SU-DHL-6 (cell line): ENCODE data around the gene MARCHF6.

Experiments
- CTCF ChIP-seq: fragments of 200-600 bp; sonication (generic); IDR thresholded peaks from one replicate; pipeline ENCODE4 v1.5.1; 2017; ENCODE audit warnings: antibody characterized with exemption, mild to moderate bottlenecking, low read length, moderate library complexity; ENCODE audit not compliant: insufficient read depth, poor library complexity, severe bottlenecking
- EZH2phosphoT487 ChIP-seq: fragments of 200-600 bp; sonication (generic), shearing (Covaris generic); conservative IDR thresholded peaks from 2 replicates; pipeline ENCODE4 v1.6.1; 2018; ENCODE audit warnings: mild to moderate bottlenecking, antibody characterized with exemption, low read length, moderate library complexity, mixed read lengths

DNA sequence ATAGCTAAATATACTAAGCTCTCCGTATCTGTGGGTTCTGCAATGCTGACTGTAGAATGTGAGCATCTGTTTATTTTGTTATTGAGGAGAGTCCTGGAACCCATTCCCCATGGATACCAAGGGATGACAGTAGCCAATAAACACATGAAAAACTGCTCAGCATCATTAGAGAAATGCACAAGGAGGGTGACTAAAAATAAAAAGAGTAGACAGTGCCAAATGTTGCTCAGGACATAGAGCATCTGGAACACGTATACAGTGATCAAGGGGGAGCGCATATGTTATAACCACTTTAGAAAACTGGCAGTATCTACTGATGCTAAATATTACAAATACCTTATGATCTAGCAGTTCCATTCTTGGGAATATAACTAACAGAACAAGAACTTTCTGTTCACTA lies 31.0 kb downstream of the MARCHF6 start:
- no peak for TF ChIP-seq CTCF
- no peak for TF ChIP-seq EZH2phosphoT487
